NCI-H774 (cell line): ENCODE results near the gene NEO1.
"Not testable (repeated sequence)": the region's sequence is repeated elsewhere in the genome, so short reads cannot be mapped to it uniquely, and the experiment has no call there.

Source experiments
- DNase-seq: peaks from one replicate; lab custom pipeline; 2025; lab: John Stamatoyannopoulos, UW

NEO1 gene

DNA sequence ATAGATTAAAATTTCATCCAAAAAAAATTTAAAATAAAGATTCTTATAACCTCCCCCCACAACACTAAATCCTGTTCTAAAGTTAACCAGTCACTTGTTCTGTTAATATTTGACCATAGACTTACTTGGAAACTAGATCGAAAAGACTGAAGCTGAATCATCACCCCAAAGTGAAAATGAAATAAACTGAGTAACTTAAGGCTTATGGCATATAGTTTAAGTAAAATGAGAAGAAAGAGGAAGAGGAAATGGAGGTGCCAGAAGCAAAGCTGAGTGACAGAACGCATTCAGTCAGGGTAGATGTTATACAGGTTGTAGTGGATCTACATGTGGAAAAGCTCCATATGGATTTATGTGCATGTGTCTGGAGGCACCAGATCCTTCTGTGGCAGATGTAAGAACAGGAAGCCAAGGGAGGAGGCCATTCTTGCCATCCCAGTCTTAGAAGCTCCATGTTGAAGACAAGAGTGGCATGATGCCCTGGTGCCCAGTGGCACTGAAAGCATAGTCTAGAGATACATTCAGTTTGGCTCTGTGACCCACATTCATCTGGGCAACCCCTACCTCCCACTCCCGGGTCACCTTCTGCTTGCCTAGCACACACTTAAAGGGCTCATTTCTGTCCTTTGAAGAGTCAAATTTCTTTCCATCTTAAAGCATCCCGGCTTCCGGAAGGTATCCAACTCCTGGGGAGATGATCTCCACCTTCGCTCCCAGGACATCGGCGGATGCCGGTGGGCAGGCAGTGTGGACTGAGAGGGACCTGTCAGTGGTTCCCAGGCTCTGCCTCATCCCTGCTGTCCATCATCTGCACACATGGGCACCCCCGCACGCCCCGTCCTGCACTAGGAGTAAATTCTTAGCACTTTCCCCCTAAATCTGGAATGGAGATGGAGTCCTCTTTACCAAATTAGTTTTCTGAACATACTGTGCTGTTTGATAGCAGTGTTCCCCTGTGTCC, 90.8 kb downstream of the NEO1 start:
- DNase-seq = no peak

DNA sequence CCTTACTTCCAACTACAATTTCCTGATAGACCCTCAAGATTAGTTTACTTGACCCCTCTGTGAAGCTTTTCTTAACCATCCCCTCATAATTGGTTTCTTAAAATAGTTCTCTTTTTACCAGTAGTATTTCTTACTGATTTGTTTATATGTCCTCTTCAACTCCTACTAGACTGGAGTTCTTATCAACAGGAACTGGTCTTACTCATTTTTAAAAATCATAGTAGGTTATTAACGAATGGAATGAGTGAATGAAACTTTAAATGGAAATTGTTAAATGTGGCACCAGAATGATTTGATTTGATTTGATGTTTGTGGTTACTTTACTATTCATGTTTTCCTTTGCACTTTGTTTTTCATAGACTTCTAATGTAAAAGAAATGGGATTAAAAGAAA, 91.5 kb downstream of the NEO1 start:
- no peak for DNase-seq

DNA sequence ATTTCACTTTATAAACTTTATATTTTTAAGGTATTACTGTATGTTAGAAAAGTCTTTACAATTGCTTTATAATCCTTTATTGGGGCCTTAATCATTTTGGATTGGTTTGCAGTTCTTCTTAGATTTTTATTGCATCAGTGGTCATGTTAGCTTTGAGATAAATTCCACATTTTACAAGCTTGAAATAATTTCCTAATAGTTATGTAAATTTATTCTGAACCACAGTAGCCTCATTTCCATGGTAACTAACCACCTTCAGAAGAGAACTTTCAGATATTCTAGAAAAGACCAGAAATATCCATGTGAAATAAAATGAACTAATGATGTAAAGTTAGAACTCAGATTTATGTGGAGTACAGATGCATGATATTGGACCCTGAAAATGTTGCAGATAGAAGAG, 94.2 kb downstream of the NEO1 start:
- no peak for DNase-seq

DNA sequence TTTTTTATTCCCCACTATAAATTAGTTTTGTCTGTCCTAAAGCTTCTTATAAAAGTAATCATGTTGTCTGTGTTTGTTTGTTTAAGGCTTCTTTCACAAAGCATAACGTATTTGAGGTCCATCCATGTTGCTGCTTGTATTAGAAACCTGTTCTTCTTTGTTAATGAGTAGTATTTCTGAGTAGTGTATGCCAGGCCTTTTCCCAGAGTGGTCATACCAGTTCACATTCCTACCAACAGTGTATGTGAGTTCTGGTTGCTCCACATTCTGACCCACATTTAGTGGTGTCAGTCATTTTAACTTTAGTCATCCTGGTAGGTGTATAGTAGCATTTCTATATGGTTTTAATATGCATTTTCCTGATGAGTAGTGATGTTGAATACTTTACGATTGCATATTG, 98.6 kb downstream of the NEO1 start:
- DNase-seq = no peak

DNA sequence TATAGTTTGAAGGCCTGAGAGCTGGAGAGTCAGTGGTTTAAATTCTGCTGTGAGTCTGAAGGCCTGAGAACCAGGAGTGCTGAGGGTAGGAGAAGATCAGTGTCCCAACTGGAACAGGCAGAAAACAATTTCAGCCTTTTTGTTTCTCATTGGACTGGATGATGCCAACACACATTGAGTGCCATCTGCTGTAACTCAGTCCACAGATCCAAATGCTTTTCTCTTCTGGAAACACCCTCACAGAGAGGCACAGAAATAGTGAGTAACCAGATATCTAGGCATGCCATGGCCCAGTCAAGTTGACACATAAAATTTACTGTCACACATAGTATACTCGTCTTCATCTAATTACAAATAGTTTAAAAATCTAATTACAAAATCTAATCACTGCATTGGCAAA, 100.8 kb downstream of the NEO1 start:
- no peak for DNase-seq

DNA sequence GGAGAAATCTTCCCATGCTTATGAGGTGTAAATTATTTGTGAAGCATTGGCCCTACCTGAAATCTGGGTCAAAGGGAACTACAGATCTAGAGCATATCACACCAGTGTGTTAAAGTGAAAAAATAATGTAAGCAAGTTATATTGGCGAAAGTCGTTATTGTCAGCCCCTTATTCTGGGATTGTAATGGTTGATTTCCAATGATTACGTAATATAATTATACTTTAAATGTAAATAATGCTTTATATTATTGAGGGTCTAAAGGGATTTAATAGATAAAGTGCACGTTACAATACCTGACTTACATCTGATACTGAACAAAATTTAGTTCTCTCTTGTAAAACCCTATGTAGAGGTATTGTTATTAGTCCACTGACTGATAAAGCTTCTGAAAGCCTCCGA, 101.2 kb downstream of the NEO1 start:
- DNase-seq = no peak

DNA sequence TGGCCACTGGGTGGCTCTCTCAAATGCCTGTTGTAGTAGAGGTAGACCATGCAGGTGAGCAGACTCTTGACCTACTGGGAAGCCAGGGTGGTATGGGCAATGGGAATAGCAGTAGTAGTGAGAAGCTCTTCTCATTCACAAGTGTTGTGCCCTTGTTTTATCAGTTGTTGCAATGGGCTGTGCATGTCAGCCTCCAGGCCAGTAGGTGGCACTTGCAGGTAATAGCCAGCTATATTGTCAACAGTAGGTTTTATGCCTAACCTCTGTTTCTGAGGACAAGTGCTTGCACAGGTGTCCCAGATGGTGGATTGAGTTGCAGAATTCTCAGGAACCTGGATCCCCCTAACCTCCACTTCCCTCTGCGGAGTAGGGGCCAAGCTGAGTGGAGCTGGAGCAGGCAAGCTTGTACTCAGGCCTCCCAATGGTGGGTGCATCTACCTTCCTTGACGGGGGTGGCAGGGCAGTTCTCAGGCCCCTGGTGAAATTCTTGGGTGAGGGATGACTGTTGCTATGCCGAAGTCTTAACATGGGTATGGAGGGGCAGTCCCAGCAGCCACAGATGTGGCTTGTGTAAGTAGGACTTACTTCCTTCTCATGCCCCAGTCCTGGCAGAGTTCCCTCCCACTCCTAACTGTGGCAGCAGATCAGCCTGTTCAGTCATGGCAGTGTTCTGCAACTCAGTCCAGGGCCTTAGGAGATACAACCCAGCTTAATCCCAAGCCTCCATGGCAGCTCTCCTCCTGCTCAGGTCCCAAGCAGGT, 104.3 kb downstream of the NEO1 start:
- DNase-seq = no peak

DNA sequence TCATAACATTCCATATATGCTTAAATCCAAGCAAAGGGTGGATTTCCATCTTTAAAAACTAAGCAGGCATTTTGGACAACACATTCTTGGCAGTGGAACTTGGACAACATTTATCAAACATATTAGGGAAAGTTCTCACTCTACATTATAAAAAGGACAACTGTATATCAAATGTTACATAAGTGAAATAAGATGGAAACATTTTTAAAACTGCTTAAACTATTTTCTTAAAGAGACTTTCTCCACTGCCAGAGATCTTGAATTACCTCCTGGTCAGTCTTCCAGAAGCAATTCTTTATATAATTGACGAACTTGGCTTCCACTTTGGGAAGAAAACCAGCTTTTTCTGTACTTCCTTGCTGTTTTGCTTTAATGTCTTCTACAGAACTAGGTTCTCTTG, 109.3 kb downstream of the NEO1 start:
- DNase-seq = no peak

DNA sequence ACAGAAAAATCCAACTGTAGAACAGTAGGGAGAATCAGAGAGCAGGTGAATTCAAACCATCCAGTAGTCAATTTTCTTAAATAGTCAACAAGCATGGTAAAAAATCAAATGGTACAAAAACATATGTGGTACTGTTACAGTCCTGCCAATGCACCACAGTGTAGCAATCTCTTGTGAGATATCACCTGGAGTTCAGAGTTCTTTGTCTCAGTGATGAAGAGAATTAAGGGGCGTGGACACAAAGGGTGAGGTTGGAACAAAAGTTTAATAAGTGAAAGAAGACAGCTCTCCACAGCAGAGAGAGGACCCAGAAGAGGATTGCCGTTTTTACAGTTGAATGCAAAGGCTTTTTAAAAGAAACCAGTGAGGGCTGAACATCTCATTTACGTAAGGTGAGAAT, 113.2 kb downstream of the NEO1 start:
- DNase-seq = no peak

DNA sequence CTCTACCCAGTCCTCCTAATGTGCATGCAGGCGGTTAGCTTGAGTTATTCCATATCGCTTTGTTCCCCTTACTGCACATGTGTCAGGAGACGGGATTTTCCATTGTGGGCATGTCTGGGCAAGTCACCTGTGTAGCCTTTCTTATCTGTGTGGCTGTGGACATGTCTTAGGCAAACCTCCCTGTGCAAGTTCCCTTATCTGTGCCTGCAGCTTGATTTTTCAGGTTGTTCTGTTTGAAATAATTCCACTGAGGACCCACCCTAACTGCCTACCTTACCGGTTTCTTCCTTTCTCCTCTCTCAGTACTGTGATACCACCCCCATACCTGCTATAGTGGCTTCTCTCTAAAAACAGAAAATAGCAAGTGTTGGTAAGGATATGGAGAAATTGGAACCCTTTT, 113.6 kb downstream of the NEO1 start:
- no peak for DNase-seq

DNA sequence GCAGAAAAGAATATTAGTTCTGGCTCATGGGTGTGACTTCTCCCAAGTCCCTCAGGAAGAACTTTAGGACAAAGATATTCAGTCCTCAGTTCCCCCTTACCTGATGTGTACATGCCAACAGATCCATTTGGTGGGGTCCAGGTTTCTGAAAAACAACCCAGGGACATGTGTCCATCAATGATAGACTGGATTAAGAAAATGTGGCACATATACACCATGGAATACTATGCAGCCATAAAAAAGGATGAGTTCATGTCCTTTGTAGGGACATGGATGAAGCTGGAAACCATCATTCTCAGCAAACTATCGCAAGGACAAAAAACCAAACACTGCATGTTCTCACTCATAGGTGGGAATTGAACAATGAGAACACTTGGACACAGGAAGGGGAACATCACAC, 114.4 kb downstream of the NEO1 start:
- DNase-seq = not testable (repeated sequence)

DNA sequence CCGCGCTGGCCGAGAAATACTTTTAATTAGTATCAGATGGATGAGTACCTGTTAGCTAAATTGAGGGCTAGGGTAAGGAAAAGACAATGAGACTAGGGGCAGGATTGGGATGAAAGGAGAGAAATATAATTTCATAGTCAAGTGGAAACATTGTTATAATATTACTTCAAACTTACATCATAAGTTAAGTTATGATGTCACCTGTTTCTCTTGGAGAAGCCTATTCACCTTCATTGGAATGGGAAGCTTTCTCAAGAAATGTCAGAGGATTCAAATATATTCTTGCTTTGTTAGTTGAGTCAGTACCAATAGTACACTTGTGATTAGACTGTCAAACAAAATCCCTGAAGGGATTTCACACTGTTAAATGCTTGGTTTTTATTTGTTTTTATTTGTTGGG, 116.2 kb downstream of the NEO1 start:
- DNase-seq = no peak

DNA sequence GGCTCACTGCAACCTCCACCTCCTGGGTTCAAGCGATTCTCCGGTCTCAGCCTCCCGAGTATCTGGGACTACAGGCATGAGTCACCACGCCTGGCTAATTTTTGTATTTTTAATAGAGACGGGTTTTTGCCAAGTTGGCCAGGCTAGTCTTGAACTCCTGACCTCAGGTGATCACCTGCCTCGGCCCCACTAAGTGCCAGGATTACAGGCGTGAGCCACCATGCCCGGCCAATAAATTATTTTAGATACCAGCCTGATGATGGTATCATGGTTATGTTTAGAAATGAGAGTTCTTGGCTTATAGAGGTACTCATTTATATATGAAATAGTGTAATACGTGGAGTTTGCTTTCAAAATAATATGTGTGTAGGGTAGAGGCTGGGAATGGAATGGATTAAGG, 119.4 kb downstream of the NEO1 start:
- no peak for DNase-seq

DNA sequence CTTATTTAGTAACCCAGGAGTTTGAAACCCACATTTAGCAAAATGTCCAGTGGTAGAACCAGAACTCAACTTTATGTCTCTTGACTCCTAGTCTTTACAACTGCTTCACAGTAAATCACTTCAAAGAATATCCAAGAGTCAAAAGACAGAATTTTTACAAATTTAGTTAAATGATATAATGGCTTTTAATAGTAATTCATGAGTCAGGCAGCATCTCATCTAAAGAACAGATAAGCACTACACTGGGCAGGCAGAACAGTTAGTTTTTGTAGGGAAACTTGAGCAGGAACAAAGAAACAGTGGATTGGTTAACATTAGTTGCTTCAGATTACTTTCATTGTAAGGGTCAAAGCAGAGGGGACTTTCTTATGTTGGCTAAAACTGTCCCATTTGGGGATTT, 120.2 kb downstream of the NEO1 start:
- no peak for DNase-seq

DNA sequence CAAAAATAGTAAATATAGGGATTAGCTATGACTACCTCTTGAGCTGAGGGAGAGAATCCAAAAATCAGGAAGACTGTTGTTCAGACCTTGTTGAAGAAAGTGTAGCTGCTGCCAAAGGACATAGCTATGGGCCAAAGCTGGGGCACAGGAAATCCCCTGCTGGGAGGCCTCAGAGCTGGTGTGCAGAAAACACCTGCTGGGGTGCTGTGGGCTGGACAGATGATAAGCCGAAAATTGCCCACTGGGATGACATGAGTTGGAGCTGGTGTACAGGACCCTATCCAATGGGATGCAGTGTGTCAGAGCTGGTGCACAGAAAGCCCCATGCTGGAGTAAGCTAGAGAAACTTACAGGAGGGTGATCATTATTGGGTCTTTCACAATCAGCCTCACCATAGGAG, 121.9 kb downstream of the NEO1 start:
- no peak for DNase-seq

DNA sequence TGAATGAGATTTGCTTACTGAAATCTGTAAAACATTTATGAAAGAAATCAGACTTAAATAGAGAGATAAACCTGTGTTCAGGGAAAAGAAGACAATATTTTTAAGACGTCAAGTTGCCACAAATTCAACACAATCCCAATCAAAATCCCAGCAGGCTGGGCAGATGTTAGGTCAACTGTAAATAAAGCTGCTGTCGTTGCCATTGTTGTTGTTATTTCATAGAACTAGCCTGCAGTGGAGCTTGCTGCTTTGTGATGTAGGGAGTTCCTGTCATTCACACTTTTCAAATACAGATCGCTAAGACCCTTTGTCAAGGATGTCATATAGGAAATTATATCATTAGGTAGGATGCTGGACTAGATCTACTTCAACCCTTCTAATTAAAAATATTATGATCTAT, 123.1 kb downstream of the NEO1 start:
- no peak for DNase-seq

DNA sequence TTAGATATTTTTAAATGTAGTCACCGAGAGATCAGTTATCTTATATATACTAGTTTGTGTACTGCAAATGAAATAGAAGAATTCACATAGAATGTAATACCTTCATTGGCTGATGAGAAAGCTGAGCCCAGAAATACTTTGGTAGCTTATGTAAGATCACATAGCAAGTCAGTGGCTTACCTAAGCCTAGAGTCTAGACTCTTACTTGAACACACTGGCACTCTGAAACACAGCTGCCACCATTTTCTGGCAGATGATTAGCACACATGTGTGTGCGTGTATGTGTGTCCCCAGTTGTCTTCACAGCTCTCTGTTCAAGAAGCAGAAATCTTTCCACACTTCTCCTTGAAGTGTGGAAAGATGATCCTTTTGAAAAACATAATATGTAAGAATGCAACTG, 124.3 kb downstream of the NEO1 start:
- DNase-seq = no peak

DNA sequence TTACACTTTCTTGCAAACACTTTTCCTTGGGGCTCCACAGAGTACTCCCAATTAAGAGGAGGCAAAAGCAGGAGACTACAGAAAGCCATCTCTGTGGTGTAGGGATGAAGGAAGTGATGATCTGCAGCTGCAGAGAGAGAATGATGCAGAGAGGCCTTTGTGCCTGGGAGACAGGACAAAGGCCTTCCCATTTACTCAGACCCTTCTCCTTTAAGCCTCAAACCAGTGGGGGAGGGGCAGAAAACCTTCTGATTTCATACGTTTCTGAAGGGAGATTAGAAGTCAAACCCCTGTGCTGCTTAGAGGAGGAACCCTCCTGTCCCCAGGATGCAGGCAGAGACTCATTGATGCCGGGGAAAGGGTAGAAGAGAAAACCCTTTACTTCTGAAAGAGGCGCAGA, 130.8 kb downstream of the NEO1 start:
- no peak for DNase-seq

DNA sequence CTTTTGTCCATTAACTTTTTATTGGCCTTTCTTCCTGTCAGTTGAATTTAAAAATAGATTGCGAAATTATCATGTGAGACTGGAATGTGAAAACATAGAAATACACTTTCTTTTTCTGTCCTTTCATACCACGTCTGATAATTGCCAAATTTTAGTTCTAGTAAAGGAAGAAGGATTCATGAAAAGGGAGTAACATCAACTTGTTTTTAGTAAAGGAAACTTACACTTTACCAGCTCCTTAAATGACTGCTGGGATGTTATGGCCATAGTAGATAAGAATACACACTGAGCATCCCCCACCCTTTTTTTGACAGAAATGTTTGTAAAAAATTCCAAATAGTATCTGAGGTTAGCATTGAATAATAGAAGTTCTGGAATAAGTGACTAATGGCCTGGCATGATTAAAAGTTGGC, 137.9 kb downstream of the NEO1 start:
- no peak for DNase-seq

DNA sequence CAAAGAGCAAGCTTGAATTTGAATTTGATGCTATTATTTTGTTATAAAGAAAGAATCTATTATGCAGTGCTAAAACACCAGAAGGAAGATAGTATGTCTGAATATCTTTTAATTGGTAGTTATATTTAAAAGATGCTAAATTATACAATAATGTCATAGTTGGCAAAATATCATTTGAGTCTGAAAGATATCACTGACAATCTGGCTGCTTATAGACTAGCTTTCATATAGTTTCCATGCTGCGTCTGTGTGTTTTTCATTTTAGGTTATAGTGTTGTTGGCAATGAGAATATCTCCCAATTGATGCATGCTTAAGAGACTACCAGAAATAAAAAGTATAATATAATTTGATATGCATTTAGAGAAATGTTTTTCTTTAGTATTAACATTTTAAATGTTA, 142.9 kb downstream of the NEO1 start:
- DNase-seq = no peak

DNA sequence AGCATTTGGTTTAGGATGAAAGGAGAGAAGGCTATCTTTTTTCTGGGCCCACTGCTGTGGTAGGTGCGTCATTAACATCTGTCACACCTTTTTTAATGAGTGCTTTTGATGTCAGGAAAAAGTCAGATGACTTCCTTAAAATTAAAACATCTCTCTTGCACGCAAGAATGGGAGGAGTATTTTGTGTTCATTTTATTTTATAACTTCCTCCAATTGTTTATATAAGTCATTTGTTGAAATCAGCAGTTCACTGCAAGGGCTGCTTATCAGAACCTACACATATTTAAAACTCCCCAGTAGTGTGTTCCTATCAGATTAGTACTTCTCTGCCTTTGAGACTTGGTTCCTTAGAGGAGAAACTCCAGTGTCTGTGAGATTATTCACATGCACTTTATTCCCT, 143.8 kb downstream of the NEO1 start:
- DNase-seq = no peak

DNA sequence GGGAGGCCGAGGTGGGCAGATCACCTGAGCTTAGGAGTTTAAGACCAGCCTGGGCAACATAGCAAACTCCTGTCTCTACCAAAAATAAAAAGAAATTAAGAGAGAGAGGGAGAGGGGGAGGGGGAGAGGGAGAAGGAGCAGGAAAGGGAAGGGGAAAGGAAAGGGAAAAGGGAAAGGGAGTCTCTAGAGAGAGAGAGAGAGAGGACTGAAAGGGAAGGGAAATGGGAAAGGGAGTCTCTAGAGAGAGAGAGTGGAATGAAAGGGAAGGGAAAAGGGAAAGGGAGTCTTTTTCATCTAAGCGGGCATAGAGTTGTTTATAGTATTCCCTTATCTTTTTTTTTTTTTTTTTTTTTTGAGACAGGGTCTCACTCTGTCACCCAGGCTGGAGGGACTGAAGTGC, 148.1 kb downstream of the NEO1 start:
- no peak for DNase-seq

DNA sequence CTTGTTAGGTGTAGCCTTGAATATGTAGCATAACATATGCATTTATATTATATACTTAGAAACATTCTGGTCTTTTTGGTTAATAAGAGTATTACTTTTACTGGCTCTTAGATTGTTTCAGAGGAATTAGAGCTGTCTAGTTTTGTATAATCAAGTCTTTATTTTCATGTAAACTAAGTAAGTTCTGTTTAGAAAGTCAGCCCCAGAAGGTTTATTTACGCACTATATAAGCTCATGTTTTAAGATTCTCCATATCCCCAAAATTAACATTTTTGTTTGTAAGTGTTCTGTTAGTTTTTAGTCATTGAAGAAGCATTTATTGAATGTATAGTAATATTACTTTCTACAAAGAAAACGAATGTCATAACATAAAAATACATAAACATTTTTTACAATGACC, 158.4 kb downstream of the NEO1 start:
- no peak for DNase-seq
